Endometrium (tissue), 2 donors: Measurements from ENCODE around the gene C3orf70.

Experiments used
- FAIRE-seq: peaks from 2 replicates; lab custom pipeline; 2012; peaks lifted over from hg19 to GRCh38; lab: Jason Lieb, UNC
- donor health status: control.
- donor health status: control.

Gene C3orf70

GRCh38 chr3:185087419-185087818 lies 65.4 kb downstream of the C3orf70 start:
- no peak for FAIRE-seq

GRCh38 chr3:185084901-185085300 lies 68.0 kb downstream of the C3orf70 start:
- no peak for FAIRE-seq

GRCh38 chr3:185084402-185084801 lies 68.5 kb downstream of the C3orf70 start:
- no peak for FAIRE-seq

GRCh38 chr3:185082829-185083228 lies 70.0 kb downstream of the C3orf70 start:
- FAIRE-seq: no peak

- FAIRE-seq: no peak
Measured at GRCh38 chr3:185082149-185082548, 70.7 kb downstream of the C3orf70 start.

GRCh38 chr3:185081521-185081920 lies 71.3 kb downstream of the C3orf70 start:
- no peak for FAIRE-seq

- no peak for FAIRE-seq
Measured at GRCh38 chr3:185079625-185080024, 73.2 kb downstream of the C3orf70 start.

GRCh38 chr3:185076219-185076618 lies 76.6 kb downstream of the C3orf70 start:
- no peak for FAIRE-seq

- no peak for FAIRE-seq
Measured at GRCh38 chr3:185075547-185075946, 77.3 kb downstream of the C3orf70 start.

- no peak for FAIRE-seq
Measured at GRCh38 chr3:185071287-185071800, 81.5 kb downstream of the C3orf70 start.

- no peak for FAIRE-seq
Measured at GRCh38 chr3:185070491-185071286, 82.2 kb downstream of the C3orf70 start.

GRCh38 chr3:185069037-185070030 lies 83.5 kb downstream of the C3orf70 start:
- FAIRE-seq: no peak

GRCh38 chr3:185067173-185067572 lies 85.7 kb downstream of the C3orf70 start:
- no peak for FAIRE-seq

GRCh38 chr3:185066251-185066650 lies 86.6 kb downstream of the C3orf70 start:
- FAIRE-seq: no peak

GRCh38 chr3:185065059-185065458 lies 87.8 kb downstream of the C3orf70 start:
- FAIRE-seq: no peak

- FAIRE-seq: no peak
Measured at GRCh38 chr3:185063431-185063830, 89.4 kb downstream of the C3orf70 start.

- no peak for FAIRE-seq
Measured at GRCh38 chr3:185062191-185062590, 90.7 kb downstream of the C3orf70 start.

- FAIRE-seq: no peak
Measured at GRCh38 chr3:185060655-185061054, 92.2 kb downstream of the C3orf70 start.

- FAIRE-seq: no peak
Measured at GRCh38 chr3:185059766-185060165, 93.1 kb downstream of the C3orf70 start.

GRCh38 chr3:185058796-185059195 lies 94.1 kb downstream of the C3orf70 start:
- no peak for FAIRE-seq

GRCh38 chr3:185057829-185058228 lies 95.0 kb downstream of the C3orf70 start:
- FAIRE-seq: no peak

GRCh38 chr3:185056908-185057307 lies 96.0 kb downstream of the C3orf70 start:
- FAIRE-seq: no peak

- FAIRE-seq: no peak
Measured at GRCh38 chr3:185052631-185053030, 100.2 kb downstream of the C3orf70 start.
